ENCODE measurements around the gene LSM7.

LSM7 gene

DNA sequence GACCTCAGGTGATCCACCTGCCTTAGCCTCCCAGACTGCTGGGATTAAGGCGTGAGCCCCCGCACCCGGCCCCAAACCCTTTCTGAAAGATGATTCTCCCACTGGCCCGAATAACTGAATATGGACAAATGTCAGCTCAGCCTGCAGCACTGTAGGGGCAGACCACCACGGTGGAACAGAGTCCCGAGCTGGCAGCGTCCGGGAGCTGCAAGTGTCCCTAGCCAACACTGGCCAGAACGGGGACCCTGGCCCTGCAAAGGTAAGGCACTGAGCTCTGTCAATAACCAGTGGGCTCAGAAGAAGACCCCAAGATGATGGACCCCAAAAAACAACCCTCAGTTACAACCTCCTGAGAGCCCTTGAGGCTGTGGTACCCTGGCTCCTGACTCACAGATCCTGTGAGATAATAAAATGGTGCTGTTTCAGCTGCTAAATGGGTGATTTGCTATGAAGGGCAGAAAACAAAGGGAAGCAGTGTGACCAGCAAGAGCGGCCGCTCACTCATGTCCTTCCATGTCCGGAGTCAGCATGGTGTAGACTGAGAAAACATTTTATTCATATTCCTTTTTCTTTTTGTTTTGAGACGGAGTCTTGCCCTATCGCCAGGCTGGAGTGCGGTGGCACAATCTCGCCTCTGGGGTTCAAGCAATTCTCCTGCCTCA lies 1.6 kb downstream of the LSM7 start:
- peak overlapping the region; percentile 96 for H3K4me3 ChIP-seq (ENCODE audit: low read depth, low read length)
- no peak for DNase-seq (ENCODE audit: low read depth)

DNA sequence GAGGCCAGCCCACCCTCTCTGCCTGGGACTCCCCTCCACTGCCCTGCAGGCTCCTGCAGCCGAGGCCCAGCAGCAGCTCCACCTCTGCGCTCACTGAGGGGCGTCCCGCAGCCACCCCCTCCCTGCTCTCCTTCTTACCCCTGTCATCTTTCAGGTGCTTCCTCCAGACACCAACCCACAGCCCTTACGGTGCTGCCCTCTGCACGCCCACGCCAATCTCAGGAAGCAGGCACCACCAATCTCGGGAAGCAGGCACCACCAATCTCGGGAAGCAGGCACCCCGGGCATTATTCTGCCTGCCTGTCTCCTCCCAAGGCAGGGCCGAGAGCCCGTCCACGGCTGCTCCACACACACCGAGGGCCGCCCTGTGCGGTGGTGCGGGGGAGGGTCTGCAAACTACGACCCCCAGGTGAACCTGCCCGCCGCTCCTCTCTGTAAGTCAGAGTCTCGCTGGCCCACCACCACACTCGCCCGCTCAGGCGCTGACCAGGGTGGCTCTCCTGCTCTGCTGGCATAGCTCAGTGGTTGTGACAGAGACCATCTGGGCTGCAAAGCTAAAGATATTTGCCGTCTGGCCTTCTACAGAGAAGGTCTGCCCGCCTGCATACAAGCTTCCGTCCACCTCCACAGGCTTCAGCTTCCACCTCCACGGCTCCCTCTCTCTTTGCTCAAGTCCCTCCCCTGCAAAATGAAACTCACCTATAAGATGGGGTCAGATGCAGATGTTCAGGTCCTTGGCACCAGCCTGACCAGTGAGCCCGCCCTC lies 2.9 kb downstream of the LSM7 start:
- H3K4me3 ChIP-seq (ENCODE audit: low read depth, low read length): no peak overlapping the region
- no peak for DNase-seq (ENCODE audit: low read depth)

- H3K4me3 ChIP-seq (ENCODE audit: low read depth, low read length): no peak overlapping the region
- DNase-seq (ENCODE audit: low read depth): no peak
These were observed 4.0 kb downstream of the LSM7 start for GRCh38 chr19:2324220-2324948.

DNA sequence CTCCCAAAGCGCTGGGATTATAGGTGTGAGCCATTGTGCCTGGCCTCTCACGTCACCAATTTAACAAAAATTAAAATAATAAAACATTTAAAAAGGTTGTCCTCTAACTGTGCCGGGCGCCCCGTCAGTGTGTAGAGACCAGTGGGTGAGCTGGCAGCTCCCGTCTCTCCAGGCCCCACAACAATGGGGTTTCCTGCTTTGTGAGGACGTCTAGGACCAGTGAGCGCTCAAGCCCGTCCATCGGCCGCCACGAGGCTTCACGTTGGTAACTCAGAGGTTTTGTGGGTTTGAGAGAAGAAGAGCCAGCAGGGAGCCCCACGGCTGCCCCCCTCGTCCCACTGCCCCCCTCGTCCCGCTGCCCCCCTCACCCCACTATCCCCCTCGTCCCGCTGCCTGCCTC lies 4.7 kb downstream of the LSM7 start:
- H3K4me3 ChIP-seq (ENCODE audit: low read depth, low read length): no peak overlapping the region
- DNase-seq (ENCODE audit: low read depth): no peak

- no peak for DNase-seq (ENCODE audit: low read depth)
- H3K4me3 ChIP-seq (ENCODE audit: low read depth, low read length): no peak overlapping the region
These were observed 6.7 kb downstream of the LSM7 start for GRCh38 chr19:2321565-2322283.

- H3K4me3 ChIP-seq (ENCODE audit: low read depth, low read length): no peak overlapping the region
- DNase-seq (ENCODE audit: low read depth): no peak
These were observed 7.4 kb downstream of the LSM7 start for GRCh38 chr19:2320939-2321338.

DNA sequence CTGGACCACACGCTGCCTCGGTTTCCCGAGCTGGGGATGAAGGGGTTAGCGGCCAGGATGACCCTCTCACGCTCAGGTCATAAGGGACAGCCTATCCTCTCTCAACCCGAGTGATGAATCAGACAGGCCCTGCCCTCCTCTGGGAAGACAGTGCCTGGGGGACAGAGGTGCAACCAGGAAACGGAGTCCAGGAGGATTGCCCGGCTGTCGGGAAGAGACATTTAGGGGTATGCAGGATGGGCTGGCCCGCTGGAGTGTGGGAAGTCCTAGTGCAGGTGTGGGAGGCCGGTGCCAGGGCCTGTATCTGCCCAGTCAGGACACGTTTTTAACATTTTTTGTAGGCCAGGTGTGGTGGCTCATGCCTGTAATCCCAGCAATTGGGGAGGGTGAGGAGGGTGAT lies 8.3 kb downstream of the LSM7 start:
- DNase-seq (ENCODE audit: low read depth): no peak
- no peak overlapping the region for H3K4me3 ChIP-seq (ENCODE audit: low read depth, low read length)

- no peak for DNase-seq (ENCODE audit: low read depth)
- H3K4me3 ChIP-seq (ENCODE audit: low read depth, low read length): no peak overlapping the region
These were observed 8.8 kb downstream of the LSM7 start for GRCh38 chr19:2319551-2319950.

DNA sequence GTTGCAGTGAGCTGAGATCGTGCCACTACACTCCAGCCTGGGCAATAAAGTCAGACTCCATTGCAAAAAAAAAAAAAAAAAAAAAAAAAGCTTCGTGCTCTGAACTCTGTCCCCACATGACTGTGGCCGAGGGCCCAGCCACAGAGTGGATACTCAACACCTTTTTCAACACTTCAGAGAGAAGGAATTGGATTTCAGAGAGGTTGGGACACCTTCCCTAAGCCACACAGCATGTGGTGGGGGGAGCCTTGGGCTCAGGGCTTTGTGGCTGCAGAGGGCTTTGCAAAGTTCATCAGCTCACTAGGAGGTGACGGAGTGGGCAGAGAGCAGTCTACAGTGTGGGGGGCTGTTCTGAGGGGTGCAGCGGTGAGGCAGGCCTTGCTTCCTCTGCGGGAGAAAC lies 9.5 kb downstream of the LSM7 start:
- DNase-seq (ENCODE audit: low read depth): no peak
- no peak overlapping the region for H3K4me3 ChIP-seq (ENCODE audit: low read depth, low read length)

DNA sequence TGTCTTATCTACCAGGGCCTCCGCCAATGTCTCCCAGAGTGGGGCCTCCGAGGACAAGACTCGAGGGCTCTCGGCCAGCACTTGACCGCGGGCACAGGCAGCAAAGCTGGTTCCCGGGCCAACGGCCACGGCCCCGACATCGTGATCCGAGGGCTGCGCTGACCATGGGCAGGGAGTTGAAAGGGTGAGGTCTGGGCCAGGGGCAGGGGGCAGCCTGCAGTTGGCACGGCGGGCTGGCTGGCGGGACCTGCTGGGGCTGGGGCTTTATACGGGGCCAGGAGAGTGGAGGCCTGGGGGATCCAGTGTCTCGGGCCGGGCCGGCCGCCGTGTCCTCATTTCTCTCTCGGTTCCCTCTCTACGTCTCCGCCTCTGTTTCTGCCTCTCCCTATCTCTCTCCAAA lies 10.6 kb downstream of the LSM7 start:
- DNase-seq (ENCODE audit: low read depth): no peak
- H3K4me3 ChIP-seq (ENCODE audit: low read depth, low read length): no peak overlapping the region

DNA sequence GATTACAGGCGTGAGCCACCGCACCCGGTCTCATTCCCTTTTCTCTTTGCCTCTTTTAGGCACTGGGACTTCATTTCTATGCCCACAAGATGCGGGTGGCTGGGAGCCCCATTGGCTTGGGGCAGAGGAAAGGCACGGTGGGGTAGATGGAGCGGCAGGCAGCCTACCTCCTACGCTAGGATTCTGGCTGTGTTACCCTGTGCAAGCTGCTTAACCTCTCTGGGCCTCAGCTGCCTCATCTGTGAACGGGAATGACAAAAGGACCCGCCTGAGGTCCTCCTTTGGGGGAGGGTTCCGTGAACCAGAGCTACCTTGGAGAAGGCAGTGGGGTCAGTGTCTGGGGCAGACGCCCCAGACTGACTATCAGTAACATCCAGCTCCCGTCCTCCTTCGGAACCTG lies 11.1 kb downstream of the LSM7 start:
- no peak overlapping the region for H3K4me3 ChIP-seq (ENCODE audit: low read depth, low read length)
- DNase-seq (ENCODE audit: low read depth): no peak

DNA sequence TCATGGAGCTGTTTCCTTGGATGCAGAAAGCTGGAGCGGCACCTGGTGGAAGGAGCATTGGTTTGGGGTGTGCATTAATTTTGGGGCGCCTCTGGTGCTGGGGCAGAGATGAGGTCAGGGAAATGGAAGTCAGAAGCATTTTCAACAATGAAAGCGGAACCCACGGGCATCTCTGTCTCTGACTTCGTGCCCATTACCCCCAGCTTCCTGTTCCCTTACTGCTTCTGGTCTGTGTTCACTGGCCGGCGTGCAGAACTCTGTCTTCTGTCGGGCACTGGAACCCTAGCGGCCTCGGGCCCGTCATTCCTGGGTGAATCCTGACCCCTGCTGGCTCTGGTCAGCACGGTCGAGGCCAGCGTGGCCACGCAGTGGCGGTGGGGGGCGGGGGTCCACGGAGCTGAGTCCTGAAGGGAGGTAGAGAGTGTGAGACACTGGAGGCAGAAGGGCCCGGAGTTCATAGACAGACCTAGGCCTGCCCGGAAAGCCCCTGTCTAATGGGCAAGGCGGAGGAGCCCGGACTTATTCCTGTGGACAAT lies 12.5 kb downstream of the LSM7 start:
- no peak overlapping the region for H3K4me3 ChIP-seq (ENCODE audit: low read depth, low read length)
- no peak for DNase-seq (ENCODE audit: low read depth)

- no peak overlapping the region for H3K4me3 ChIP-seq (ENCODE audit: low read depth, low read length)
- no peak for DNase-seq (ENCODE audit: low read depth)
These were observed 13.1 kb downstream of the LSM7 start for GRCh38 chr19:2315121-2315817.

DNA sequence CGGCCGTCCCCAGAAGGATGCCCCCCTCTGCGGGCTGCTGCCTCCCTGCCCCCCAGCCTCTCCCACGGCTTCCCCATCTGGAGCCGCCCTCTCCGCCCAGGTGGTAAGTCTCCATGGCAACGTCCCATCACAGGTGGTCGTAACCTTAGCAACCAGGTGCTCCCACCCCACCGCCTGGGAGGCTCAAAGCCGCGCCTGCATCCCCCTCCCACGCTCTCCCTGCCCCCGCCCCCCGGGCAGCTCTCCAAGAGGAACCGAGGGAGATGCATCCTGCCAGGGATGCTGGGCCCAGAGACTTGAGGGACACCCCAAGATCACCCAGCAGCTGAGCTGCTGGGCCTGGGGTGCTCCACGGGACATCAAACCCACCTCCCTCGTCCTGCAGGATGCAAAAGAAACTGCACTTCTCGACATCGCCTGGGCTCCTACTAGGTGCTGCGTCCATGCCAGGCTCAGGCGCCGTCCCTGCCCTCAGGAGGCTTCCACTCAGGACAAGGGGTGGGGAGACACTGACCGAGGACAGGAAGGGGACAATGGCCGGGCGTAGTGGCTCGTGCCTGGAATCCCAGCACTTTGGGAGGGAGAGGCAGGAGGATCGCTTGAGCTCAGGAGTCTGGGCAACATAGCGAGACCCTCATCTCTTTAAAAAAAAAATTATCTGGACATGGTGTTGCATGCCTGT lies 15.4 kb downstream of the LSM7 start:
- H3K4me3 ChIP-seq (ENCODE audit: low read depth, low read length): no peak overlapping the region
- no peak for DNase-seq (ENCODE audit: low read depth)

- H3K4me3 ChIP-seq (ENCODE audit: low read depth, low read length): no peak overlapping the region
- no peak for DNase-seq (ENCODE audit: low read depth)
These were observed 17.3 kb downstream of the LSM7 start for GRCh38 chr19:2311093-2311492.

- no peak overlapping the region for H3K4me3 ChIP-seq (ENCODE audit: low read depth, low read length)
- DNase-seq (ENCODE audit: low read depth): no peak
These were observed 18.5 kb downstream of the LSM7 start for GRCh38 chr19:2309734-2310362.

- H3K4me3 ChIP-seq (ENCODE audit: low read depth, low read length): peak within 1 kb of the TSS; percentile 34
- no peak for DNase-seq (ENCODE audit: low read depth)
These were observed 20.3 kb downstream of the LSM7 start, which contains the start of gene LINGO3 for GRCh38 chr19:2308114-2308556. TSS of gene LINGO3 (minus strand) at chr19:2308154. CDS start at chr19:2291776, 16,378 bp downstream.

DNA sequence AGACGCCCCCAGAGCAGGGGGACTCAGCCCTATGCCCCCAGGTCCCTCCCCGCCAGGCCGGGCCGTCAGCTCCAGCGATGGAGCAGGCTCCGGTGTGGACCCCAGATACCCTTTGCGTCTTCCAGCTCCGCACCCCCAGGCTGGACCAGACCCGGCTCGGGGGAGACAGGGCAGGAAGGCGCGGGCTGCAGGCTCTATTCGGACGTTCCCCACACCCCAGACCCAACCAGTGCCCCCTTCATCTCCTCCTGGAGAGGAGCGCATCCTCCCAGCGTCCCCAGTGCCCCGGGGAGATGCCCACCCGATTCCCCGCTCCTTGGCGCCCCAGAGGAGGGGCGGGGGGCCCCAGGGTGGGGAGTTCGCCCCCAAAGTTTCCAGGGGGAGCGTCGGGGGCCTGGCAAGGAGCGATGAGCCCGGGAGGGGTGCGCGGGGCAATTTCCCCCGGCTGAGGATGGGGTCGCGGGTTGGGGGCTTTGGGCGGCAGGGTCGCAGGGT lies 20.8 kb downstream of the LSM7 start:
- no peak for DNase-seq (ENCODE audit: low read depth)
- H3K4me3 ChIP-seq (ENCODE audit: low read depth, low read length): peak overlapping the region; percentile 17

Data from skeletal muscle cell (primary cell).